Embryonic facial prominence (tissue), 1 donor: Measurements from ENCODE around the gene CRYGA.
"Not testable (repeated sequence)": the region's sequence is repeated elsewhere in the genome, so short reads cannot be mapped to it uniquely, and the experiment has no call there.

ENCODE experiments used
- DNase-seq: peaks from one replicate; pipeline ENCODE4 v3.0.0-alpha.2; 2016; ENCODE audit errors: extremely low spot score

CRYGA gene

GRCh38 chr2:208127090-208127489 is 36.3 kb downstream of the CRYGA start:
- DNase-seq: no peak

- DNase-seq: no peak
Observed at GRCh38 chr2:208125251-208125650, 38.1 kb downstream of the CRYGA start.

GRCh38 chr2:208124013-208124715 is 39.2 kb downstream of the CRYGA start, which contains the start of gene CRYGD:
CRYGD (minus strand) TSS chr2:208124524; CDS start chr2:208124473, 51 bp downstream.
- DNase-seq: not testable (repeated sequence)

GRCh38 chr2:208122248-208122647 is 41.1 kb downstream of the CRYGA start:
- no peak for DNase-seq

GRCh38 chr2:208118918-208119317 is 44.5 kb downstream of the CRYGA start:
- no peak for DNase-seq

- DNase-seq: not testable (repeated sequence)
Observed at GRCh38 chr2:208117390-208117789, 46.0 kb downstream of the CRYGA start.

GRCh38 chr2:208112969-208113368 is 50.4 kb downstream of the CRYGA start:
- no peak for DNase-seq

- DNase-seq: not testable (repeated sequence)
Observed at GRCh38 chr2:208112273-208112745, 51.1 kb downstream of the CRYGA start.
